ENCODE results near the gene RAX2.
A peak's percentile ranks its signal among the peaks of the same experiment; 100 is the strongest.

Gene RAX2

GRCh38 chr19:3801412-3802096, 29.5 kb upstream of the RAX2 start:
- DNase-seq (ENCODE audit: low read depth), result no peak

GRCh38 chr19:3800996-3801395, 29.0 kb upstream of the RAX2 start:
- no peak for DNase-seq (ENCODE audit: low read depth)

GRCh38 chr19:3798137-3798536, 26.1 kb upstream of the RAX2 start:
- DNase-seq (ENCODE audit: low read depth), result no peak

GRCh38 chr19:3796358-3796757, 24.3 kb upstream of the RAX2 start:
- no peak for DNase-seq (ENCODE audit: low read depth)

GRCh38 chr19:3793799-3794198, 21.8 kb upstream of the RAX2 start:
- DNase-seq (ENCODE audit: low read depth), result no peak

GRCh38 chr19:3792114-3792513, 20.1 kb upstream of the RAX2 start:
- DNase-seq (ENCODE audit: low read depth), result no peak

- DNase-seq (ENCODE audit: low read depth), result no peak
These were observed 18.9 kb upstream of the RAX2 start for GRCh38 chr19:3790941-3791340.

GRCh38 chr19:3790209-3790734, 18.2 kb upstream of the RAX2 start:
- DNase-seq (ENCODE audit: low read depth), result no peak

GRCh38 chr19:3788996-3789778, 17.2 kb upstream of the RAX2 start:
- no peak for DNase-seq (ENCODE audit: low read depth)

GRCh38 chr19:3785938-3786824, 14.2 kb upstream of the RAX2 start, which contains the start of gene MATK:
Gene MATK, minus strand, starts transcription at chr19:3786381. Its CDS starts 1,246 bp downstream, at chr19:3785135.
- DNase-seq (ENCODE audit: low read depth), result no peak

- peak; percentile 6 for DNase-seq (ENCODE audit: low read depth)
These were observed 13.5 kb upstream of the RAX2 start for GRCh38 chr19:3785451-3785937.

- DNase-seq (ENCODE audit: low read depth), result peak; percentile 11
These were observed 12.8 kb upstream of the RAX2 start for GRCh38 chr19:3784607-3785450.

GRCh38 chr19:3783660-3784584, 11.9 kb upstream of the RAX2 start:
- DNase-seq (ENCODE audit: low read depth), result no peak

GRCh38 chr19:3782903-3783302, 10.9 kb upstream of the RAX2 start:
- no peak for DNase-seq (ENCODE audit: low read depth)

GRCh38 chr19:3782330-3782729, 10.3 kb upstream of the RAX2 start:
- DNase-seq (ENCODE audit: low read depth), result no peak

- DNase-seq (ENCODE audit: low read depth), result no peak
These were observed 9.6 kb upstream of the RAX2 start for GRCh38 chr19:3781603-3782002.

- DNase-seq (ENCODE audit: low read depth), result no peak
These were observed 8.8 kb upstream of the RAX2 start for GRCh38 chr19:3780786-3781304.

GRCh38 chr19:3778899-3779723, 7.1 kb upstream of the RAX2 start:
- no peak for DNase-seq (ENCODE audit: low read depth)
